Measurements from ENCODE around the gene GPR158. TPM values are rescaled to one million over a fixed set of nuclear protein-coding genes. Genes with fewer than 3 reads are reported as not detected.

Gene GPR158
- total RNA-seq, 1 experiment from 2014 or later: 0.24 TPM

DNA sequence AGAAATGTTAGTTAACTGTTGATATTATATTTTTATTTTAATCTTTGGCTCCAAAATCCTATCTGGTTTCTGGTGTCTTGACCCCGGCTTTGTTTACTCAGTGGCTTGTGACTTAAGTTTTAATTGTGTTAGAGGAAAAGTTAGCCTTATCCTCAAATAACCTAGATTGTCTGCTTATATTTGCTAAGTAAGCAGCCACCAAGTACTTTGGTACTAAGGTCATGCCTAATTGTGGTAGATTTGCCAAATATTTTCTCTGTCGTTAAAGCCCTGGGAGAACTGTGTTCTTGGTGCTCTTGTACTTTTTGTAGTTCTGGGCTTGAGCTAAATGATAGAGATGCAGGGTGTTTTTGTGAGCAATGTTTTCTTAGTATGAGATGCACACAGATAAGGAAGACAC is 34.8 kb downstream of the GPR158 start:
- Histone ChIP-seq H2BK120ac (ENCODE audit: low read depth, low read length, poor library complexity, severe bottlenecking) (no peak overlapping the region), H2BK15ac (ENCODE audit: low read depth, low read length) (no peak overlapping the region), H3K27ac (ENCODE audit: insufficient read length, low read depth, low read length) (no peak overlapping the region), H2AK5ac (ENCODE audit: insufficient read length, low read length) (no peak overlapping the region), H3K9ac (ENCODE audit: extremely low read depth, insufficient read length, low read length) (no peak overlapping the region), H2BK20ac (ENCODE audit: low read depth, low read length, poor library complexity, severe bottlenecking) (no peak overlapping the region), H2AFZ (ENCODE audit: low read length) (no peak overlapping the region), H2BK5ac (ENCODE audit: insufficient read length, low read length) (no peak overlapping the region), H4K5ac (ENCODE audit: insufficient read length, low read depth, low read length) (no peak overlapping the region), H4K91ac (ENCODE audit: insufficient read length, low read depth, low read length) (no peak overlapping the region), H3K27me3 (ENCODE audit: insufficient read depth, low read length) (no peaks in the 10 kb centered on the region), H3T11ph (ENCODE audit: low read length) (no peak overlapping the region), H4K20me1 (ENCODE audit: control insufficient read depth, insufficient read depth, insufficient read length) (no peaks in the 10 kb centered on the region), H3K14ac (ENCODE audit: insufficient read depth, low read length) (no peak overlapping the region), H3K9me3 (ENCODE audit: control insufficient read depth, low read depth, low read length) (no peaks in the 10 kb centered on the region), H3K4ac (ENCODE audit: low read depth, low read length) (no peak overlapping the region), H3K79me2 (ENCODE audit: insufficient read depth, low read length) (no peaks in the 10 kb centered on the region), H3K23me2 (ENCODE audit: insufficient read length, low read depth, low read length, poor library complexity, severe bottlenecking) (no peaks in the 10 kb centered on the region), H3K56ac (ENCODE audit: insufficient read length, low read depth, low read length) (no peak overlapping the region), H3K23ac (ENCODE audit: insufficient read length, low read depth, low read length) (no peak overlapping the region), H3K18ac (ENCODE audit: insufficient read length, low read depth, low read length) (no peak overlapping the region), H4K8ac (replicated peaks; ENCODE audit: insufficient read length, low read depth, low read length) (no peak overlapping the region), H3K4me2 (ENCODE audit: insufficient read depth, insufficient read length, low read length) (no peak overlapping the region), H3K79me1 (ENCODE audit: insufficient read depth, low read depth, low read length, poor library complexity, severe bottlenecking) (no peaks in the 10 kb centered on the region), H3K4me1 (ENCODE audit: insufficient read depth, low read length) (no peaks in the 10 kb centered on the region), H2BK12ac (ENCODE audit: insufficient read length, low read depth, low read length) (no peak overlapping the region)
- no CpG with 5 or more reads among the region's 2 CpGs for WGBS (ENCODE audit: extremely low coverage, insufficient read length, low lambda C conversion rate)
- peaks cover 0 to 1% (median 0%) of the 10 kb centered on the region in 3 experiments; a peak in 2 of 7 replicates for H3K36me3 Mint-ChIP-seq (ENCODE audit: insufficient read depth in 1 of 3, low read depth in 3 of 3)
- H3K9me3 Mint-ChIP-seq: no peaks in the 10 kb centered on the region; a peak in 1 of 5 replicates
- TF ChIP-seq, protein P1, sequence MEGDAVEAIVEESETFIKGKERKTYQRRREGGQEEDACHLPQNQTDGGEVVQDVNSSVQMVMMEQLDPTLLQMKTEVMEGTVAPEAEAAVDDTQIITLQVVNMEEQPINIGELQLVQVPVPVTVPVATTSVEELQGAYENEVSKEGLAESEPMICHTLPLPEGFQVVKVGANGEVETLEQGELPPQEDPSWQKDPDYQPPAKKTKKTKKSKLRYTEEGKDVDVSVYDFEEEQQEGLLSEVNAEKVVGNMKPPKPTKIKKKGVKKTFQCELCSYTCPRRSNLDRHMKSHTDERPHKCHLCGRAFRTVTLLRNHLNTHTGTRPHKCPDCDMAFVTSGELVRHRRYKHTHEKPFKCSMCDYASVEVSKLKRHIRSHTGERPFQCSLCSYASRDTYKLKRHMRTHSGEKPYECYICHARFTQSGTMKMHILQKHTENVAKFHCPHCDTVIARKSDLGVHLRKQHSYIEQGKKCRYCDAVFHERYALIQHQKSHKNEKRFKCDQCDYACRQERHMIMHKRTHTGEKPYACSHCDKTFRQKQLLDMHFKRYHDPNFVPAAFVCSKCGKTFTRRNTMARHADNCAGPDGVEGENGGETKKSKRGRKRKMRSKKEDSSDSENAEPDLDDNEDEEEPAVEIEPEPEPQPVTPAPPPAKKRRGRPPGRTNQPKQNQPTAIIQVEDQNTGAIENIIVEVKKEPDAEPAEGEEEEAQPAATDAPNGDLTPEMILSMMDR (conservative IDR thresholded peaks at IDR 0.05): no peak
- H3K27me3 Mint-ChIP-seq (ENCODE audit: low read depth): no peaks in the 10 kb centered on the region
- H3K4me3 Mint-ChIP-seq: no peak overlapping the region
- no peak for DNase-seq
- H3K27ac Mint-ChIP-seq: no peak overlapping the region
- H3K4me1 Mint-ChIP-seq: peaks cover 3 to 12% of the 10 kb centered on the region in 2 experiments; a peak in 2 of 4 replicates
